ENCODE results near the gene RNASE4. TPM values are rescaled to one million over a fixed set of nuclear protein-coding genes. Genes with fewer than 3 reads are reported as not detected.
"Not testable (repeated sequence)": the region's sequence is repeated elsewhere in the genome, so short reads cannot be mapped to it uniquely, and the experiment has no call there.

Gene RNASE4
- total and polyA plus RNA-seq, 5 donors from 2014 or later: 0.17 to 4.1 (median 2.3) TPM

- H3K27me3 ChIP-seq (ENCODE audit: control insufficient read depth, insufficient read depth, low read length): peaks cover 6% of the 10 kb centered on the region
- peak overlapping the region; percentile 73 for H3K4me3 ChIP-seq (ENCODE audit: low read depth, low read length)
- no peaks in the 10 kb centered on the region for H3K9me3 ChIP-seq (ENCODE audit: control insufficient read depth in 2 of 2, low read length in 2 of 2)
- Mint-ChIP-seq H3K27ac (peak overlapping the region; percentile 42 to 93 (median 48)), H3K4me3 (peak overlapping the region; percentile 60 to 89 (median 86)), H3K27me3 (peaks cover 44% of the 10 kb centered on the region), H3K36me3 (peaks cover 4% of the 10 kb centered on the region), H3K4me1 (peaks cover 0 to 31% (median 19%) of the 10 kb centered on the region in 4 donors), H3K9me3 (no peaks in the 10 kb centered on the region)
- DNase-seq (peak; percentile 62 to 85 (median 76)), ATAC-seq (ENCODE audit: low read depth in 2 of 2) (peak; percentile 81 to 82)
- H3K27ac ChIP-seq (ENCODE audit: insufficient read depth, low read length, poor library complexity, severe bottlenecking): no peak overlapping the region
- H3K36me3 ChIP-seq (ENCODE audit: control insufficient read depth, insufficient read depth, low read length): no peaks in the 10 kb centered on the region
- H3K4me1 ChIP-seq (ENCODE audit: control insufficient read depth, insufficient read depth, low read length, poor library complexity, severe bottlenecking): peaks cover 17% of the 10 kb centered on the region
Observed at GRCh38 chr14:20662968-20663732, 21.2 kb upstream of the RNASE4 start.

GRCh38 chr14:20666400-20666961, 17.9 kb upstream of the RNASE4 start:
- H3K27me3 ChIP-seq (ENCODE audit: control insufficient read depth, insufficient read depth, low read length); H3K4me3 ChIP-seq (ENCODE audit: low read depth, low read length); H3K9me3 ChIP-seq (ENCODE audit: control insufficient read depth in 2 of 2, low read length in 2 of 2); H3K4me3 Mint-ChIP-seq; H3K36me3 Mint-ChIP-seq; ATAC-seq (ENCODE audit: low read depth in 2 of 2); H3K27ac ChIP-seq (ENCODE audit: insufficient read depth, low read length, poor library complexity, severe bottlenecking); H3K27ac Mint-ChIP-seq; H3K9me3 Mint-ChIP-seq; H3K36me3 ChIP-seq (ENCODE audit: control insufficient read depth, insufficient read depth, low read length); DNase-seq: not testable (repeated sequence)
- peaks cover 0 to 38% (median 25%) of the 10 kb centered on the region in 4 donors for H3K4me1 Mint-ChIP-seq
- H3K4me1 ChIP-seq (ENCODE audit: control insufficient read depth, insufficient read depth, low read length, poor library complexity, severe bottlenecking): peaks cover 19% of the 10 kb centered on the region
- H3K27me3 Mint-ChIP-seq: peaks cover 18% of the 10 kb centered on the region

- Histone ChIP-seq H3K4me3 (ENCODE audit: low read depth, low read length) (peak overlapping the region; percentile 48), H3K9me3 (ENCODE audit: control insufficient read depth in 2 of 2, low read length in 2 of 2) (no peaks in the 10 kb centered on the region), H3K36me3 (ENCODE audit: control insufficient read depth, insufficient read depth, low read length) (no peaks in the 10 kb centered on the region), H3K27ac (ENCODE audit: insufficient read depth, low read length, poor library complexity, severe bottlenecking) (no peak overlapping the region), H3K4me1 (ENCODE audit: control insufficient read depth, insufficient read depth, low read length, poor library complexity, severe bottlenecking) (peaks cover 14% of the 10 kb centered on the region), H3K27me3 (ENCODE audit: control insufficient read depth, insufficient read depth, low read length) (no peaks in the 10 kb centered on the region)
- H3K4me3 Mint-ChIP-seq: no peak overlapping the region
- peak; percentile 44 for ATAC-seq (ENCODE audit: low read depth in 2 of 2)
- H3K27me3 Mint-ChIP-seq: peaks cover 10% of the 10 kb centered on the region
- no peaks in the 10 kb centered on the region for H3K9me3 Mint-ChIP-seq
- DNase-seq: peak in 1 of 3 donors; percentile 77
- peaks cover 8% of the 10 kb centered on the region for H3K36me3 Mint-ChIP-seq
- H3K4me1 Mint-ChIP-seq: peaks cover 0 to 31% (median 21%) of the 10 kb centered on the region in 4 donors
- peak overlapping the region; percentile 44 to 59 (median 54) for H3K27ac Mint-ChIP-seq
Observed at GRCh38 chr14:20667957-20668356, 16.4 kb upstream of the RNASE4 start.

- H3K4me1 Mint-ChIP-seq: peaks cover 0 to 23% (median 15%) of the 10 kb centered on the region in 4 donors
- Histone ChIP-seq H3K27ac (ENCODE audit: insufficient read depth, low read length, poor library complexity, severe bottlenecking) (no peak overlapping the region), H3K27me3 (ENCODE audit: control insufficient read depth, insufficient read depth, low read length) (no peaks in the 10 kb centered on the region), H3K4me1 (ENCODE audit: control insufficient read depth, insufficient read depth, low read length, poor library complexity, severe bottlenecking) (peaks cover 7% of the 10 kb centered on the region), H3K9me3 (ENCODE audit: control insufficient read depth in 2 of 2, low read length in 2 of 2) (no peaks in the 10 kb centered on the region), H3K4me3 (ENCODE audit: low read depth, low read length) (no peak overlapping the region), H3K36me3 (ENCODE audit: control insufficient read depth, insufficient read depth, low read length) (no peaks in the 10 kb centered on the region)
- ATAC-seq (ENCODE audit: low read depth in 2 of 2) (no peak), DNase-seq (no peak)
- peaks cover 8% of the 10 kb centered on the region for H3K36me3 Mint-ChIP-seq
- H3K4me3 Mint-ChIP-seq: no peak overlapping the region
- peak overlapping the region in 1 of 3 donors; percentile 59 for H3K27ac Mint-ChIP-seq
- H3K9me3 Mint-ChIP-seq: no peaks in the 10 kb centered on the region
- peaks cover 4% of the 10 kb centered on the region for H3K27me3 Mint-ChIP-seq
Observed at GRCh38 chr14:20668969-20669368, 15.4 kb upstream of the RNASE4 start.

- Mint-ChIP-seq H3K4me3 (peak overlapping the region in 1 of 4 donors; percentile 23), H3K4me1 (peaks cover 0 to 23% (median 15%) of the 10 kb centered on the region in 4 donors), H3K27ac (no peak overlapping the region), H3K36me3 (peaks cover 8% of the 10 kb centered on the region), H3K9me3 (no peaks in the 10 kb centered on the region), H3K27me3 (peaks cover 4% of the 10 kb centered on the region)
- H3K27ac ChIP-seq (ENCODE audit: insufficient read depth, low read length, poor library complexity, severe bottlenecking): no peak overlapping the region
- DNase-seq (peak in 1 of 3 donors; percentile 37), ATAC-seq (ENCODE audit: low read depth in 2 of 2) (no peak)
- H3K4me1 ChIP-seq (ENCODE audit: control insufficient read depth, insufficient read depth, low read length, poor library complexity, severe bottlenecking): peaks cover 7% of the 10 kb centered on the region
- H3K27me3 ChIP-seq (ENCODE audit: control insufficient read depth, insufficient read depth, low read length): no peaks in the 10 kb centered on the region
- H3K9me3 ChIP-seq (ENCODE audit: control insufficient read depth in 2 of 2, low read length in 2 of 2): no peaks in the 10 kb centered on the region
- no peak overlapping the region for H3K4me3 ChIP-seq (ENCODE audit: low read depth, low read length)
- no peaks in the 10 kb centered on the region for H3K36me3 ChIP-seq (ENCODE audit: control insufficient read depth, insufficient read depth, low read length)
Observed at GRCh38 chr14:20671597-20672283, 12.6 kb upstream of the RNASE4 start.

GRCh38 chr14:20675669-20676068, 8.7 kb upstream of the RNASE4 start:
- no peaks in the 10 kb centered on the region for H3K36me3 Mint-ChIP-seq
- H3K27ac Mint-ChIP-seq: no peak overlapping the region
- ATAC-seq (ENCODE audit: low read depth in 2 of 2): no peak
- no peak overlapping the region for H3K4me3 Mint-ChIP-seq
- H3K4me1 ChIP-seq (ENCODE audit: control insufficient read depth, insufficient read depth, low read length, poor library complexity, severe bottlenecking): peaks cover 10% of the 10 kb centered on the region
- no peaks in the 10 kb centered on the region for H3K9me3 ChIP-seq (ENCODE audit: control insufficient read depth in 2 of 2, low read length in 2 of 2)
- no peaks in the 10 kb centered on the region for H3K27me3 ChIP-seq (ENCODE audit: control insufficient read depth, insufficient read depth, low read length)
- peaks cover 0 to 1% (median 0%) of the 10 kb centered on the region in 7 donors for H3K9me3 Mint-ChIP-seq
- peaks cover 3 to 13% (median 9%) of the 10 kb centered on the region in 4 donors for H3K4me1 Mint-ChIP-seq
- DNase-seq: peak in 1 of 3 donors; percentile 20
- no peak overlapping the region for H3K27ac ChIP-seq (ENCODE audit: insufficient read depth, low read length, poor library complexity, severe bottlenecking)
- no peaks in the 10 kb centered on the region for H3K36me3 ChIP-seq (ENCODE audit: control insufficient read depth, insufficient read depth, low read length)
- H3K4me3 ChIP-seq (ENCODE audit: low read depth, low read length): no peak overlapping the region
- H3K27me3 Mint-ChIP-seq: peaks cover 4% of the 10 kb centered on the region

GRCh38 chr14:20676072-20676471, 8.3 kb upstream of the RNASE4 start:
- H3K36me3 ChIP-seq (ENCODE audit: control insufficient read depth, insufficient read depth, low read length): no peaks in the 10 kb centered on the region
- Mint-ChIP-seq H3K27ac (peak overlapping the region in 1 of 3 donors; percentile 43), H3K4me1 (peaks cover 3 to 17% (median 11%) of the 10 kb centered on the region in 4 donors), H3K36me3 (no peaks in the 10 kb centered on the region), H3K27me3 (peaks cover 4% of the 10 kb centered on the region), H3K9me3 (peaks cover 0 to 1% (median 0%) of the 10 kb centered on the region in 7 donors), H3K4me3 (no peak overlapping the region)
- no peak overlapping the region for H3K4me3 ChIP-seq (ENCODE audit: low read depth, low read length)
- no peak overlapping the region for H3K27ac ChIP-seq (ENCODE audit: insufficient read depth, low read length, poor library complexity, severe bottlenecking)
- ATAC-seq (ENCODE audit: low read depth in 2 of 2) (no peak), DNase-seq (no peak)
- no peaks in the 10 kb centered on the region for H3K27me3 ChIP-seq (ENCODE audit: control insufficient read depth, insufficient read depth, low read length)
- H3K9me3 ChIP-seq (ENCODE audit: control insufficient read depth in 2 of 2, low read length in 2 of 2): no peaks in the 10 kb centered on the region
- peaks cover 14% of the 10 kb centered on the region for H3K4me1 ChIP-seq (ENCODE audit: control insufficient read depth, insufficient read depth, low read length, poor library complexity, severe bottlenecking)
